ENCODE results near the gene CPAMD8.

- TF ChIP-seq POLR2AphosphoS5 (IDR thresholded peaks at IDR 0.05; ENCODE audit: low read depth, low read length) = no peak
- TF ChIP-seq, protein P1, sequence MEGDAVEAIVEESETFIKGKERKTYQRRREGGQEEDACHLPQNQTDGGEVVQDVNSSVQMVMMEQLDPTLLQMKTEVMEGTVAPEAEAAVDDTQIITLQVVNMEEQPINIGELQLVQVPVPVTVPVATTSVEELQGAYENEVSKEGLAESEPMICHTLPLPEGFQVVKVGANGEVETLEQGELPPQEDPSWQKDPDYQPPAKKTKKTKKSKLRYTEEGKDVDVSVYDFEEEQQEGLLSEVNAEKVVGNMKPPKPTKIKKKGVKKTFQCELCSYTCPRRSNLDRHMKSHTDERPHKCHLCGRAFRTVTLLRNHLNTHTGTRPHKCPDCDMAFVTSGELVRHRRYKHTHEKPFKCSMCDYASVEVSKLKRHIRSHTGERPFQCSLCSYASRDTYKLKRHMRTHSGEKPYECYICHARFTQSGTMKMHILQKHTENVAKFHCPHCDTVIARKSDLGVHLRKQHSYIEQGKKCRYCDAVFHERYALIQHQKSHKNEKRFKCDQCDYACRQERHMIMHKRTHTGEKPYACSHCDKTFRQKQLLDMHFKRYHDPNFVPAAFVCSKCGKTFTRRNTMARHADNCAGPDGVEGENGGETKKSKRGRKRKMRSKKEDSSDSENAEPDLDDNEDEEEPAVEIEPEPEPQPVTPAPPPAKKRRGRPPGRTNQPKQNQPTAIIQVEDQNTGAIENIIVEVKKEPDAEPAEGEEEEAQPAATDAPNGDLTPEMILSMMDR (IDR thresholded peaks at IDR 0.05; ENCODE audit: control extremely low read depth in 1 of 3, insufficient read depth in 1 of 3, low read depth in 1 of 3, low read length in 3 of 3) = no peak
- no peak for TF ChIP-seq TAF1 (IDR thresholded peaks at IDR 0.05; ENCODE audit: low read depth, low read length)
- TF ChIP-seq EZH2 (IDR thresholded peaks at IDR 0.05; ENCODE audit: low read depth, low read length, severe bottlenecking) = no peak
- TF ChIP-seq SUZ12 (IDR thresholded peaks at IDR 0.05; ENCODE audit: low read length) = no peak
- no peak for TF ChIP-seq POLR2A (IDR thresholded peaks at IDR 0.05; ENCODE audit: control extremely low read depth in 1 of 2, low read depth in 2 of 2, low read length in 2 of 2)
- TF ChIP-seq FOSL1 (IDR thresholded peaks at IDR 0.05; ENCODE audit: insufficient read depth, low read depth, low read length) = no peak
- no peak for TF ChIP-seq PHF8 (conservative IDR thresholded peaks at IDR 0.05; ENCODE audit: low read depth, low read length)
- no peak for TF ChIP-seq CHD1 (IDR thresholded peaks at IDR 0.05; ENCODE audit: low read depth, low read length)
- TF ChIP-seq, protein P2, sequence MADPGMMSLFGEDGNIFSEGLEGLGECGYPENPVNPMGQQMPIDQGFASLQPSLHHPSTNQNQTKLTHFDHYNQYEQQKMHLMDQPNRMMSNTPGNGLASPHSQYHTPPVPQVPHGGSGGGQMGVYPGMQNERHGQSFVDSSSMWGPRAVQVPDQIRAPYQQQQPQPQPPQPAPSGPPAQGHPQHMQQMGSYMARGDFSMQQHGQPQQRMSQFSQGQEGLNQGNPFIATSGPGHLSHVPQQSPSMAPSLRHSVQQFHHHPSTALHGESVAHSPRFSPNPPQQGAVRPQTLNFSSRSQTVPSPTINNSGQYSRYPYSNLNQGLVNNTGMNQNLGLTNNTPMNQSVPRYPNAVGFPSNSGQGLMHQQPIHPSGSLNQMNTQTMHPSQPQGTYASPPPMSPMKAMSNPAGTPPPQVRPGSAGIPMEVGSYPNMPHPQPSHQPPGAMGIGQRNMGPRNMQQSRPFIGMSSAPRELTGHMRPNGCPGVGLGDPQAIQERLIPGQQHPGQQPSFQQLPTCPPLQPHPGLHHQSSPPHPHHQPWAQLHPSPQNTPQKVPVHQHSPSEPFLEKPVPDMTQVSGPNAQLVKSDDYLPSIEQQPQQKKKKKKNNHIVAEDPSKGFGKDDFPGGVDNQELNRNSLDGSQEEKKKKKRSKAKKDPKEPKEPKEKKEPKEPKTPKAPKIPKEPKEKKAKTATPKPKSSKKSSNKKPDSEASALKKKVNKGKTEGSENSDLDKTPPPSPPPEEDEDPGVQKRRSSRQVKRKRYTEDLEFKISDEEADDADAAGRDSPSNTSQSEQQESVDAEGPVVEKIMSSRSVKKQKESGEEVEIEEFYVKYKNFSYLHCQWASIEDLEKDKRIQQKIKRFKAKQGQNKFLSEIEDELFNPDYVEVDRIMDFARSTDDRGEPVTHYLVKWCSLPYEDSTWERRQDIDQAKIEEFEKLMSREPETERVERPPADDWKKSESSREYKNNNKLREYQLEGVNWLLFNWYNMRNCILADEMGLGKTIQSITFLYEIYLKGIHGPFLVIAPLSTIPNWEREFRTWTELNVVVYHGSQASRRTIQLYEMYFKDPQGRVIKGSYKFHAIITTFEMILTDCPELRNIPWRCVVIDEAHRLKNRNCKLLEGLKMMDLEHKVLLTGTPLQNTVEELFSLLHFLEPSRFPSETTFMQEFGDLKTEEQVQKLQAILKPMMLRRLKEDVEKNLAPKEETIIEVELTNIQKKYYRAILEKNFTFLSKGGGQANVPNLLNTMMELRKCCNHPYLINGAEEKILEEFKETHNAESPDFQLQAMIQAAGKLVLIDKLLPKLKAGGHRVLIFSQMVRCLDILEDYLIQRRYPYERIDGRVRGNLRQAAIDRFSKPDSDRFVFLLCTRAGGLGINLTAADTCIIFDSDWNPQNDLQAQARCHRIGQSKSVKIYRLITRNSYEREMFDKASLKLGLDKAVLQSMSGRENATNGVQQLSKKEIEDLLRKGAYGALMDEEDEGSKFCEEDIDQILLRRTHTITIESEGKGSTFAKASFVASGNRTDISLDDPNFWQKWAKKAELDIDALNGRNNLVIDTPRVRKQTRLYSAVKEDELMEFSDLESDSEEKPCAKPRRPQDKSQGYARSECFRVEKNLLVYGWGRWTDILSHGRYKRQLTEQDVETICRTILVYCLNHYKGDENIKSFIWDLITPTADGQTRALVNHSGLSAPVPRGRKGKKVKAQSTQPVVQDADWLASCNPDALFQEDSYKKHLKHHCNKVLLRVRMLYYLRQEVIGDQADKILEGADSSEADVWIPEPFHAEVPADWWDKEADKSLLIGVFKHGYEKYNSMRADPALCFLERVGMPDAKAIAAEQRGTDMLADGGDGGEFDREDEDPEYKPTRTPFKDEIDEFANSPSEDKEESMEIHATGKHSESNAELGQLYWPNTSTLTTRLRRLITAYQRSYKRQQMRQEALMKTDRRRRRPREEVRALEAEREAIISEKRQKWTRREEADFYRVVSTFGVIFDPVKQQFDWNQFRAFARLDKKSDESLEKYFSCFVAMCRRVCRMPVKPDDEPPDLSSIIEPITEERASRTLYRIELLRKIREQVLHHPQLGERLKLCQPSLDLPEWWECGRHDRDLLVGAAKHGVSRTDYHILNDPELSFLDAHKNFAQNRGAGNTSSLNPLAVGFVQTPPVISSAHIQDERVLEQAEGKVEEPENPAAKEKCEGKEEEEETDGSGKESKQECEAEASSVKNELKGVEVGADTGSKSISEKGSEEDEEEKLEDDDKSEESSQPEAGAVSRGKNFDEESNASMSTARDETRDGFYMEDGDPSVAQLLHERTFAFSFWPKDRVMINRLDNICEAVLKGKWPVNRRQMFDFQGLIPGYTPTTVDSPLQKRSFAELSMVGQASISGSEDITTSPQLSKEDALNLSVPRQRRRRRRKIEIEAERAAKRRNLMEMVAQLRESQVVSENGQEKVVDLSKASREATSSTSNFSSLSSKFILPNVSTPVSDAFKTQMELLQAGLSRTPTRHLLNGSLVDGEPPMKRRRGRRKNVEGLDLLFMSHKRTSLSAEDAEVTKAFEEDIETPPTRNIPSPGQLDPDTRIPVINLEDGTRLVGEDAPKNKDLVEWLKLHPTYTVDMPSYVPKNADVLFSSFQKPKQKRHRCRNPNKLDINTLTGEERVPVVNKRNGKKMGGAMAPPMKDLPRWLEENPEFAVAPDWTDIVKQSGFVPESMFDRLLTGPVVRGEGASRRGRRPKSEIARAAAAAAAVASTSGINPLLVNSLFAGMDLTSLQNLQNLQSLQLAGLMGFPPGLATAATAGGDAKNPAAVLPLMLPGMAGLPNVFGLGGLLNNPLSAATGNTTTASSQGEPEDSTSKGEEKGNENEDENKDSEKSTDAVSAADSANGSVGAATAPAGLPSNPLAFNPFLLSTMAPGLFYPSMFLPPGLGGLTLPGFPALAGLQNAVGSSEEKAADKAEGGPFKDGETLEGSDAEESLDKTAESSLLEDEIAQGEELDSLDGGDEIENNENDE (IDR thresholded peaks at IDR 0.05; ENCODE audit: insufficient replicate concordance, low read length) = no peak
These were observed 31.6 kb upstream of the CPAMD8 start for GRCh38 chr19:17058236-17058635.

All from H1 (cell line).